CD14-positive monocyte (primary cell): ENCODE results near the gene DCC. TPM values are rescaled to one million over a fixed set of nuclear protein-coding genes. Genes with fewer than 3 reads are reported as not detected.

Source experiments
- DNase-seq, 3 donors: peaks; one replicate each; pipeline ENCODE4 v3.0.0-alpha.2; 2011 to 2022
- H2AFZ ChIP-seq: 2 replicates; pipeline ENCODE4 v1.6.0; 2012; ENCODE audit warnings: mild to moderate bottlenecking, low read depth, low read length, inconsistent platforms; ENCODE audit not compliant: insufficient read depth, poor library complexity, severe bottlenecking
- H3K27ac ChIP-seq, 2 donors: 1 replicate in 1 of 2; 2 replicates in 1 of 2; pipeline ENCODE4 v1.5.1; 2012 to 2013; ENCODE audit warnings: low read length in 2 of 2, control low read depth in 1 of 2, inconsistent platforms in 1 of 2, low read depth in 1 of 2, mild to moderate bottlenecking in 1 of 2
- H3K27me3 ChIP-seq, 2 donors: one replicate each; pipeline versions ENCODE4 v1.6.0 to v1.6.1; 2011 to 2013; ENCODE audit warnings: low read length in 2 of 2; ENCODE audit not compliant: control insufficient read depth in 2 of 2, insufficient read depth in 2 of 2
- H3K36me3 ChIP-seq, 2 donors: replicated peaks in 1 of 2; 1 replicate in 1 of 2; 2 replicates in 1 of 2; pipeline versions ENCODE4 v1.5.1 to v1.6.1; 2012 to 2013; ENCODE audit warnings: low read length in 2 of 2, control low read depth in 1 of 2, inconsistent platforms in 1 of 2, mild to moderate bottlenecking in 1 of 2; ENCODE audit not compliant: insufficient read depth in 2 of 2, control insufficient read depth in 1 of 2
- H3K4me1 ChIP-seq, 2 donors: 1 replicate in 1 of 2; 2 replicates in 1 of 2; pipeline versions ENCODE4 v1.5.1 to v1.6.1; 2012 to 2013; ENCODE audit warnings: low read length in 2 of 2, control low read depth in 1 of 2, inconsistent platforms in 1 of 2, mild to moderate bottlenecking in 1 of 2, moderate library complexity in 1 of 2; ENCODE audit not compliant: insufficient read depth in 2 of 2, control insufficient read depth in 1 of 2
- H3K4me2 ChIP-seq: replicated peaks from 2 replicates; pipeline ENCODE3; 2012; ENCODE audit warnings: low read length, moderate library complexity, mild to moderate bottlenecking; ENCODE audit not compliant: poor library complexity, severe bottlenecking; ENCODE audit errors: extremely low read depth
- H3K4me3 ChIP-seq, 3 experiments: fragments of 200-600 bp in 1 of 3; sonication (generic) in 1 of 3; replicated peaks in 1 of 3; 1 replicate in 2 of 3; 2 replicates in 1 of 3; pipeline ENCODE4 v1.5.1; 2011 to 2013; ENCODE audit warnings: low read length in 3 of 3, mild to moderate bottlenecking in 3 of 3, control low read depth in 2 of 3, low read depth in 2 of 3, inconsistent platforms in 1 of 3, moderate library complexity in 1 of 3
- H3K79me2 ChIP-seq: 2 replicates; pipeline ENCODE4 v1.6.0; 2012; ENCODE audit warnings: mild to moderate bottlenecking, control low read depth, inconsistent platforms, low read length, moderate library complexity; ENCODE audit not compliant: insufficient read depth
- H3K9ac ChIP-seq: 2 replicates; pipeline ENCODE4 v1.6.0; 2017; ENCODE audit warnings: low read length, mild to moderate bottlenecking; ENCODE audit not compliant: insufficient read depth, poor library complexity, severe bottlenecking
- H3K9me3 ChIP-seq, 2 donors: replicated peaks in 1 of 2; 1 replicate in 1 of 2; 2 replicates in 1 of 2; pipeline versions ENCODE4 v1.5.1 to v1.6.1; 2012 to 2013; ENCODE audit warnings: low read length in 2 of 2, control low read depth in 1 of 2; ENCODE audit not compliant: control insufficient read depth in 1 of 2, insufficient read depth in 1 of 2
- H4K20me1 ChIP-seq: 2 replicates; pipeline ENCODE4 v1.6.0; 2012; ENCODE audit warnings: mild to moderate bottlenecking, low read length, control low read depth, moderate library complexity; ENCODE audit not compliant: insufficient read depth
- H3K27ac Mint-ChIP-seq, 7 donors: one replicate each; pipeline ENCODE4 v1.8.0; 2020; ENCODE audit warnings: mild to moderate bottlenecking in 7 of 7, mixed read lengths in 7 of 7, moderate library complexity in 6 of 7, inconsistent platforms in 2 of 7
- H3K27me3 Mint-ChIP-seq, 3 donors: one replicate each; pipeline ENCODE4 v1.8.0; 2021 to 2022; ENCODE audit warnings: low read depth in 3 of 3, mild to moderate bottlenecking in 3 of 3, mixed read lengths in 3 of 3, moderate library complexity in 3 of 3, inconsistent platforms in 1 of 3
- H3K36me3 Mint-ChIP-seq, 2 donors: one replicate each; pipeline ENCODE4 v1.8.0; 2020; ENCODE audit warnings: mixed read lengths in 2 of 2, inconsistent platforms in 1 of 2, mild to moderate bottlenecking in 1 of 2
- H3K4me1 Mint-ChIP-seq: one replicate; pipeline ENCODE4 v1.8.0; 2020; ENCODE audit warnings: mild to moderate bottlenecking, mixed read lengths
- H3K4me3 Mint-ChIP-seq, 2 donors: one replicate each; pipeline ENCODE4 v1.8.0; 2020; ENCODE audit warnings: mild to moderate bottlenecking in 2 of 2, mixed read lengths in 2 of 2, moderate library complexity in 1 of 2
- H3K9me3 Mint-ChIP-seq, 7 donors: one replicate each; pipeline ENCODE4 v1.8.0; 2020 to 2022; ENCODE audit warnings: mixed read lengths in 7 of 7, mild to moderate bottlenecking in 6 of 7, moderate library complexity in 6 of 7, inconsistent platforms in 2 of 7
- WGBS: methylation state at CpG from one replicate; pipeline ENCODE4 v1.1.5; 2013; ENCODE audit warnings: missing lambda C conversion rate; ENCODE audit not compliant: insufficient coverage; 5-methylcytosine and 5-hydroxymethylcytosine counted together
- intact Hi-C, 2 donors: fragments of 100-400 bp; cut with micrococcal nuclease; formaldehyde crosslinking; loops; one replicate each; pipeline versions ENCODE4 v1.15.0 to v1.15.1; 2023
- polyA plus RNA-seq, 3 donors: library from polyadenylated mRNA; depleted of rRNA in 1 of 3; unstranded in 2 of 3; stranded (reverse) in 1 of 3; fragments of 300-500 nt in 2 of 3; fragments of >200 nt in 1 of 3; fragmentation: Illumina TruSeq in 2 of 3; gene quantifications; 1 replicate in 2 of 3; 2 replicates in 1 of 3; pipeline ENCODE4 v1.2.3, GENCODE V29; 2012 to 2021
- TF ChIP-seq, protein P1 (sequence below): fragments of 200-600 bp; IDR thresholded peaks from one replicate; pipeline ENCODE4 v1.8.0; 2022; ENCODE audit warnings: antibody characterized with exemption, mild to moderate bottlenecking

The DCC gene
- polyA plus RNA-seq, 3 donors: not detected

DNA sequence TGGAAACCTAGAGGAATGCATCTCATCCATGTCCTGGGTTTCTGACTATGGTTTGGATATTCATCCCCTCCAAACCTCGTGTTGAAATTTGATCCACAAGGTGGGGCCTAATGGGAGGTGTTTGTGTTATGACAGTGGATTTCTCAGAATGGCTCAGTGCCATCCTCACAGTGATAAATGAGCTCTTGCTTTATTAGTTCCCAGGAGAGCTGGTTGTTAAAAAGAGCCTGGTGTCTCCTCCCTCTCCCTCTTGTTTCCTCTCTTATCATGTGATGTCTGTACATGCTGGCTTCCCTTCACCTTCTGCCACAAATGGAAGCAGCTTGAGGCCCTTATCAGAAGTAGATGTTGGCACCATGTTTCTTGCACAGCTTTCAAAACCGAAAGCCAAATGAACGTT, 424.3 kb downstream of the DCC start:
- Histone ChIP-seq H3K4me3 (no peak overlapping the region), H2AFZ (no peak overlapping the region), H3K27me3 (no peaks in the 10 kb centered on the region), H3K4me1 (no peaks in the 10 kb centered on the region), H3K9me3 (peaks cover 7 to 11% of the 10 kb centered on the region in 2 donors), H4K20me1 (no peaks in the 10 kb centered on the region), H3K36me3 (no peaks in the 10 kb centered on the region), H3K79me2 (no peaks in the 10 kb centered on the region), H3K27ac (no peak overlapping the region), H3K4me2 (no peak overlapping the region), H3K9ac (no peak overlapping the region)
- Mint-ChIP-seq H3K36me3 (no peaks in the 10 kb centered on the region), H3K27me3 (no peaks in the 10 kb centered on the region), H3K9me3 (peaks cover 0 to 16% (median 4%) of the 10 kb centered on the region in 7 donors), H3K4me3 (no peak overlapping the region), H3K4me1 (no peaks in the 10 kb centered on the region), H3K27ac (no peak overlapping the region)
- DNase-seq: no peak
- WGBS: no CpG with 5 or more reads among the region's 3 CpGs
- TF ChIP-seq, protein P1, sequence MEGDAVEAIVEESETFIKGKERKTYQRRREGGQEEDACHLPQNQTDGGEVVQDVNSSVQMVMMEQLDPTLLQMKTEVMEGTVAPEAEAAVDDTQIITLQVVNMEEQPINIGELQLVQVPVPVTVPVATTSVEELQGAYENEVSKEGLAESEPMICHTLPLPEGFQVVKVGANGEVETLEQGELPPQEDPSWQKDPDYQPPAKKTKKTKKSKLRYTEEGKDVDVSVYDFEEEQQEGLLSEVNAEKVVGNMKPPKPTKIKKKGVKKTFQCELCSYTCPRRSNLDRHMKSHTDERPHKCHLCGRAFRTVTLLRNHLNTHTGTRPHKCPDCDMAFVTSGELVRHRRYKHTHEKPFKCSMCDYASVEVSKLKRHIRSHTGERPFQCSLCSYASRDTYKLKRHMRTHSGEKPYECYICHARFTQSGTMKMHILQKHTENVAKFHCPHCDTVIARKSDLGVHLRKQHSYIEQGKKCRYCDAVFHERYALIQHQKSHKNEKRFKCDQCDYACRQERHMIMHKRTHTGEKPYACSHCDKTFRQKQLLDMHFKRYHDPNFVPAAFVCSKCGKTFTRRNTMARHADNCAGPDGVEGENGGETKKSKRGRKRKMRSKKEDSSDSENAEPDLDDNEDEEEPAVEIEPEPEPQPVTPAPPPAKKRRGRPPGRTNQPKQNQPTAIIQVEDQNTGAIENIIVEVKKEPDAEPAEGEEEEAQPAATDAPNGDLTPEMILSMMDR: no peak
- intact Hi-C loops: no loop called here

DNA sequence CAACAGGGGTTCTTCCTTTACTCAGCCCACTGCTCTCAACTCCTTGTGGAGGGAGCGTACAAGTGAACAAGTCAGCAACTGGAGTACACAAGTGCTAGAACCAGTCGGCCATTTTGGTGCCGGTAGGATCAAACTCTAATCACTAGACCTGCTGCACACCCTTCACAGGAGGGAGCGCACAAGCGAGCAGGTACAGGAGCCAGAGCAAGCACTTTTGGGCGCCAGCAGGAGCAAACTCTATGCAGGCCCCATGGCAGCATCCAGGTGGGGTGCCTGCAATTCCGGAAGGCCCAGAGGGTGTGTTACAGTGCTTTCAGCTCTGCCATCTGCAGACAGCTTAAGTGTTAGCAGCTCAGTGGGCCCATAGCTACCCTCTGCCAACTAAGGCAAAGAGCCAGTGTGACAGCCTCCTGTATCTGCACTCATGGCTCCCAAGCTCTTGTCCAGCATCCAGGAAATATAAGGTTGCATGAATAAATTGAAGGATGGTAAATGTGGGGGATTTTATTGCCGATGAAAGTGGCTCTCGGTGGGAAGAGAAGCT, 426.1 kb downstream of the DCC start:
- H3K79me2 ChIP-seq: no peaks in the 10 kb centered on the region
- H3K27me3 ChIP-seq: no peaks in the 10 kb centered on the region
- no peak overlapping the region for H3K4me3 ChIP-seq
- H3K9ac ChIP-seq: no peak overlapping the region
- no peak overlapping the region for H3K27ac ChIP-seq
- H2AFZ ChIP-seq: no peak overlapping the region
- H3K4me1 ChIP-seq: no peaks in the 10 kb centered on the region
- no peaks in the 10 kb centered on the region for H3K36me3 ChIP-seq
- H3K4me2 ChIP-seq: no peak overlapping the region
- Mint-ChIP-seq H3K36me3 (no peaks in the 10 kb centered on the region), H3K27ac (no peak overlapping the region), H3K4me1 (no peaks in the 10 kb centered on the region), H3K9me3 (peaks cover 0 to 11% (median 5%) of the 10 kb centered on the region in 7 donors), H3K27me3 (no peaks in the 10 kb centered on the region), H3K4me3 (no peak overlapping the region)
- TF ChIP-seq, protein P1: no peak
- peaks cover 7% of the 10 kb centered on the region in 2 donors for H3K9me3 ChIP-seq
- no peaks in the 10 kb centered on the region for H4K20me1 ChIP-seq
- WGBS: 83% methylated on average over 9 of the region's 9 CpGs
- intact Hi-C loops: no loop called here
- no peak for DNase-seq
